Vagina (tissue), 2 donors: ENCODE results near the gene FHDC1.

ENCODE experiments used
- CTCF ChIP-seq, 3 experiments: fragments of 450-650 bp in 2 of 3; fragments of 200-600 bp in 1 of 3; sonication (generic) in 1 of 3; IDR thresholded peaks; one replicate each; pipeline ENCODE4 v1.5.1; 2017 to 2019; ENCODE audit warnings: antibody characterized with exemption in 3 of 3, mild to moderate bottlenecking in 2 of 3, moderate library complexity in 2 of 3
- POLR2A ChIP-seq, 2 donors: fragments of 450-650 bp; IDR thresholded peaks; one replicate each; pipeline ENCODE4 v1.6.1; 2017; ENCODE audit warnings: antibody characterized with exemption in 2 of 2, mild to moderate bottlenecking in 2 of 2, moderate library complexity in 2 of 2
- POLR2AphosphoS5 ChIP-seq, 2 donors: sonication (generic); formaldehyde crosslinking; IDR thresholded peaks; one replicate each; pipeline ENCODE4 v1.9.0; 2017; ENCODE audit warnings: antibody characterized with exemption in 2 of 2, mild to moderate bottlenecking in 2 of 2, low read depth in 1 of 2; ENCODE audit not compliant: insufficient read depth in 1 of 2

- TF ChIP-seq CTCF (IDR thresholded peaks at IDR 0.05) (no peak), POLR2A (IDR thresholded peaks at IDR 0.05) (no peak), POLR2AphosphoS5 (IDR thresholded peaks at IDR 0.05; ENCODE audit: insufficient read depth in 1 of 2, low read depth in 1 of 2) (no peak)
These were observed 28.2 kb downstream of the FHDC1 start for GRCh38 chr4:152964335-152964734.
